Hepatocyte (in vitro differentiated cells): ENCODE data around the gene CPNE4.

ENCODE experiments used
- CTCF ChIP-seq: fragments of 200-600 bp; sonication (generic); IDR thresholded peaks from 2 replicates; pipeline ENCODE4 v1.5.1; 2016; ENCODE audit warnings: antibody characterized with exemption, mild to moderate bottlenecking; ENCODE audit not compliant: poor library complexity
- EZH2 ChIP-seq: fragments of 200-600 bp; sonication (generic); IDR thresholded peaks from 2 replicates; pipeline ENCODE4 v1.6.1; 2016; ENCODE audit warnings: antibody characterized with exemption, mild to moderate bottlenecking, borderline replicate concordance
- EZH2phosphoT487 ChIP-seq: fragments of 200-600 bp; sonication (generic); IDR thresholded peaks from one replicate; pipeline ENCODE4 v1.6.1; 2018; ENCODE audit warnings: antibody characterized with exemption, mild to moderate bottlenecking, low read depth, moderate library complexity; ENCODE audit not compliant: unreplicated experiment, severe bottlenecking

DNA sequence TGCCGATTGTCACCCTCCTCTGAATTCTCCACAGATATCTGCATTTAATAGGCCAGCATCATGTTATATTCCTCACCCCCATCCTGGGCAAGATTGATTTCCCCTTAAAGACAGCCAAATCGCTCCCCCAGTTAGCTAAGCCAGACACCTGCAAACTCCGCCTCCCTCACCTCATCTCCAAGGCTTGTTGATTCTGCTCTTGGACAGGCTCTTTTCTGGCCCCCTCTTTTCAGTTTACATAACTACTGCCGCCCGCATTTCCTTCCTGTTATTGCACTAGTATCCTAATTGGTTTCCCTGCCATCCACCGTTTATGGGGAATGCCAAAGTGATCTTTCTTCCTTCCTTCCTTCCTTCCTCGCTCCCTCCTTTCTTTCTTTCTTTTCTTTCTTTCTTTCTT lies 317.3 kb downstream of the CPNE4 start:
- TF ChIP-seq CTCF (no peak), EZH2phosphoT487 (no peak), EZH2 (no peak)
